GM23338 (cell line): ENCODE data around the gene BANK1. TPM values are rescaled to one million over a fixed set of nuclear protein-coding genes. Genes with fewer than 3 reads are reported as not detected.

Experiments used
- ATAC-seq: fragments of 200-7000 bp; cut with Tn5 transposase; 3 replicates; pipeline ENCODE4 v1.9.1; 2020
- DNase-seq: peaks from one replicate; pipeline ENCODE4 v3.0.0-alpha.2; 2015; ENCODE audit warnings: low spot score
- H2AFZ ChIP-seq: fragments of 200-600 bp; sonication (generic); 2 replicates; pipeline ENCODE4 v1.8.0; 2016; ENCODE audit warnings: antibody characterized with exemption, mild to moderate bottlenecking, moderate library complexity
- H3F3A ChIP-seq: fragments of 200-600 bp; sonication (generic); replicated peaks from 2 replicates; pipeline ENCODE4 v1.8.0; 2017; ENCODE audit warnings: antibody characterized with exemption, mixed run types, low read depth
- H3K27ac ChIP-seq: fragments of 200-600 bp; sonication (generic); 2 replicates; pipeline ENCODE4 v1.6.1; 2016; ENCODE audit warnings: low read depth
- H3K27me3 ChIP-seq: fragments of 200-600 bp; sonication (generic); 2 replicates; pipeline ENCODE4 v1.8.0; 2016; ENCODE audit warnings: mild to moderate bottlenecking, mixed run types, moderate library complexity; ENCODE audit not compliant: insufficient read depth
- H3K36me3 ChIP-seq: fragments of 200-600 bp; sonication (generic); 2 replicates; pipeline ENCODE4 v1.8.0; 2016; ENCODE audit warnings: mild to moderate bottlenecking; ENCODE audit not compliant: insufficient read depth
- H3K4me1 ChIP-seq: fragments of 200-600 bp; sonication (generic); 2 replicates; pipeline ENCODE4 v1.8.0; 2016; ENCODE audit warnings: mild to moderate bottlenecking, moderate library complexity; ENCODE audit not compliant: insufficient read depth
- H3K4me2 ChIP-seq: fragments of 200-600 bp; sonication (generic); 2 replicates; pipeline ENCODE4 v1.7.1; 2017; ENCODE audit warnings: mixed run types
- H3K4me3 ChIP-seq: fragments of 200-600 bp; sonication (generic); 2 replicates; pipeline ENCODE4 v1.6.1; 2016; ENCODE audit warnings: mixed run types
- H3K79me2 ChIP-seq: fragments of 200-600 bp; sonication (generic); replicated peaks from 2 replicates; pipeline ENCODE4 v1.8.0; 2017; ENCODE audit warnings: mild to moderate bottlenecking; ENCODE audit not compliant: insufficient read depth
- H3K9me2 ChIP-seq: fragments of 200-600 bp; sonication (generic); 2 replicates; pipeline ENCODE4 v1.8.0; 2017; ENCODE audit not compliant: insufficient read depth
- H4K20me1 ChIP-seq: fragments of 200-600 bp; sonication (generic); replicated peaks from 2 replicates; pipeline ENCODE4 v1.8.0; 2017; ENCODE audit warnings: mild to moderate bottlenecking; ENCODE audit not compliant: insufficient read depth
- H3K27ac Mint-ChIP-seq: 2 replicates; pipeline ENCODE4 v1.8.0; 2020; ENCODE audit warnings: inconsistent platforms, mild to moderate bottlenecking, moderate library complexity, mixed read lengths
- H3K27me3 Mint-ChIP-seq: 3 replicates; pipeline ENCODE4 v1.8.0; 2022; ENCODE audit warnings: low read depth, mild to moderate bottlenecking, moderate library complexity, mixed read lengths, inconsistent platforms; ENCODE audit not compliant: insufficient read depth, poor library complexity
- H3K36me3 Mint-ChIP-seq: 3 replicates; pipeline ENCODE4 v1.8.0; 2021; ENCODE audit warnings: low read depth, mild to moderate bottlenecking, inconsistent platforms, moderate library complexity, mixed read lengths
- H3K4me1 Mint-ChIP-seq: 3 replicates; pipeline ENCODE4 v1.8.0; 2020; ENCODE audit warnings: mild to moderate bottlenecking, inconsistent platforms, mixed read lengths
- H3K4me3 Mint-ChIP-seq: 3 replicates; pipeline ENCODE4 v1.8.0; 2021; ENCODE audit warnings: moderate library complexity, mild to moderate bottlenecking, inconsistent platforms, mixed read lengths
- H3K9me3 Mint-ChIP-seq: 3 replicates; pipeline ENCODE4 v1.8.0; 2020; ENCODE audit warnings: moderate library complexity, mild to moderate bottlenecking, inconsistent platforms, mixed read lengths
- CREB1 ChIP-seq: fragments of 250-450 bp; sonication (Bioruptor Pico); IDR thresholded peaks from 2 replicates; pipeline ENCODE4 v1.5.0; 2020; ENCODE audit warnings: low read depth, mild to moderate bottlenecking, moderate library complexity
- EZH2 ChIP-seq: fragments of 200-600 bp; sonication (generic); IDR thresholded peaks from one replicate; pipeline ENCODE4 v1.8.0; 2017; ENCODE audit warnings: antibody characterized with exemption, mild to moderate bottlenecking, low read depth; ENCODE audit not compliant: unreplicated experiment
- JUNB ChIP-seq: IDR thresholded peaks from one replicate; pipeline ENCODE4 v1.6.1; 2016; ENCODE audit warnings: antibody characterized with exemption; ENCODE audit not compliant: unreplicated experiment
- NANOG ChIP-seq: IDR thresholded peaks from 2 replicates; pipeline ENCODE4 v1.6.1; 2016; ENCODE audit warnings: antibody characterized with exemption, borderline replicate concordance
- POLR2AphosphoS5 ChIP-seq: IDR thresholded peaks from 2 replicates; pipeline ENCODE4 v1.6.1; 2016; ENCODE audit warnings: antibody characterized with exemption, low read depth
- STAT1 ChIP-seq: IDR thresholded peaks from one replicate; pipeline ENCODE4 v1.6.1; 2016; ENCODE audit warnings: antibody characterized with exemption; ENCODE audit not compliant: unreplicated experiment
- ZNF114 ChIP-seq: fragments of 250-450 bp; sonication (Bioruptor Pico); IDR thresholded peaks from 2 replicates; pipeline ENCODE4 v1.5.0; 2020; ENCODE audit warnings: mild to moderate bottlenecking, moderate library complexity
- ZNF331 ChIP-seq: fragments of 250-450 bp; sonication (Bioruptor Pico); IDR thresholded peaks from 2 replicates; pipeline ENCODE4 v1.5.0; 2020; ENCODE audit warnings: low read depth, mild to moderate bottlenecking, moderate library complexity
- polyA plus RNA-seq: library from polyadenylated mRNA; unstranded; fragments of >200 nt; fragmentation: Nextera tagmentation; extraction: Ambion mirVana; gene quantifications from 2 replicates; pipeline ENCODE4 v1.2.1, GENCODE V29; 2016
- total RNA-seq: library from RNA; depleted of rRNA; stranded (reverse); fragments of >200 nt; shearing (Covaris generic); gene quantifications from 2 replicates; pipeline ENCODE4 v1.2.3, GENCODE V29; 2014
- TF ChIP-seq, protein P1 (sequence below): fragments of 250-450 bp; sonication (Bioruptor Pico); IDR thresholded peaks from 2 replicates; pipeline ENCODE4 v1.5.0; 2020; ENCODE audit warnings: mild to moderate bottlenecking, moderate library complexity
- TF ChIP-seq, protein P2 (sequence below): IDR thresholded peaks from 2 replicates; pipeline ENCODE4 v1.6.1; 2016; ENCODE audit warnings: antibody characterized with exemption
- TF ChIP-seq, protein P3 (sequence below), 2 experiments: fragments of 200-600 bp in 1 of 2; sonication (generic) in 1 of 2; conservative IDR thresholded peaks; 2 replicates each; pipeline versions ENCODE4 v1.5.1 to v1.6.1; 2016 to 2017; ENCODE audit warnings: antibody characterized with exemption in 2 of 2, low read depth in 2 of 2, mild to moderate bottlenecking in 2 of 2, moderate library complexity in 1 of 2
- TF ChIP-seq, protein P4 (sequence below): IDR thresholded peaks from one replicate; pipeline ENCODE4 v1.6.1; 2018; ENCODE audit warnings: antibody characterized with exemption; ENCODE audit not compliant: unreplicated experiment

Gene BANK1
- total and polyA plus RNA-seq, 2 experiments from 2014 or later: 0.86 to 0.87 TPM

DNA sequence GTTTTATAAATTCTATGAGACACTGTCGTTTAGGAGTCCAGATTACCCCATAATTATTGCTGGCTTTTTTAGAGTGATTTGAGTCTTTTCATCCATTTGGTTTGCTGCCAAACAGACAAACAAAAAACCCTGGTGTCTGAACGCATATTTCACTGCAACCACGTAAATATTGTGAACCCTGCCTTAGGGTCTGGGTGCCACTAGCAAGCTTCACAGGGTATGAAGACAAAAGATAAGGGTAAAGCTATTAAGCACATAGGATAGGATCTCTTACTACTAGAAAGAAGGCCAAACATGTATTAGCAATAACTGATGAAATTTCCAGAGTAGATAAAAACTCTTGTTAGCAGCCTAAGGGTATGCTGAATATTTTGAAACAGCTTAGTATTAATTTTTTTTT is 143.3 kb downstream of the BANK1 start:
- DNase-seq (no peak), ATAC-seq (no peak)
- Mint-ChIP-seq H3K36me3 (peaks cover 3% of the 10 kb centered on the region; the same call in 1 of the 3 replicates), H3K27ac (no peak overlapping the region), H3K9me3 (peaks cover 3% of the 10 kb centered on the region; the same call in 1 of the 3 replicates), H3K4me1 (peaks cover 9% of the 10 kb centered on the region; the same call in 2 of the 3 replicates), H3K4me3 (no peak overlapping the region), H3K27me3 (no peaks in the 10 kb centered on the region)
- Histone ChIP-seq H3K27ac (no peak overlapping the region), H3F3A (no peaks in the 10 kb centered on the region), H3K27me3 (no peaks in the 10 kb centered on the region), H4K20me1 (no peaks in the 10 kb centered on the region), H3K9me2 (no peaks in the 10 kb centered on the region), H3K4me3 (no peak overlapping the region), H3K4me2 (no peak overlapping the region), H2AFZ (no peak overlapping the region), H3K36me3 (no peaks in the 10 kb centered on the region), H3K79me2 (no peaks in the 10 kb centered on the region), H3K4me1 (no peaks in the 10 kb centered on the region)
- TF ChIP-seq, protein P1, sequence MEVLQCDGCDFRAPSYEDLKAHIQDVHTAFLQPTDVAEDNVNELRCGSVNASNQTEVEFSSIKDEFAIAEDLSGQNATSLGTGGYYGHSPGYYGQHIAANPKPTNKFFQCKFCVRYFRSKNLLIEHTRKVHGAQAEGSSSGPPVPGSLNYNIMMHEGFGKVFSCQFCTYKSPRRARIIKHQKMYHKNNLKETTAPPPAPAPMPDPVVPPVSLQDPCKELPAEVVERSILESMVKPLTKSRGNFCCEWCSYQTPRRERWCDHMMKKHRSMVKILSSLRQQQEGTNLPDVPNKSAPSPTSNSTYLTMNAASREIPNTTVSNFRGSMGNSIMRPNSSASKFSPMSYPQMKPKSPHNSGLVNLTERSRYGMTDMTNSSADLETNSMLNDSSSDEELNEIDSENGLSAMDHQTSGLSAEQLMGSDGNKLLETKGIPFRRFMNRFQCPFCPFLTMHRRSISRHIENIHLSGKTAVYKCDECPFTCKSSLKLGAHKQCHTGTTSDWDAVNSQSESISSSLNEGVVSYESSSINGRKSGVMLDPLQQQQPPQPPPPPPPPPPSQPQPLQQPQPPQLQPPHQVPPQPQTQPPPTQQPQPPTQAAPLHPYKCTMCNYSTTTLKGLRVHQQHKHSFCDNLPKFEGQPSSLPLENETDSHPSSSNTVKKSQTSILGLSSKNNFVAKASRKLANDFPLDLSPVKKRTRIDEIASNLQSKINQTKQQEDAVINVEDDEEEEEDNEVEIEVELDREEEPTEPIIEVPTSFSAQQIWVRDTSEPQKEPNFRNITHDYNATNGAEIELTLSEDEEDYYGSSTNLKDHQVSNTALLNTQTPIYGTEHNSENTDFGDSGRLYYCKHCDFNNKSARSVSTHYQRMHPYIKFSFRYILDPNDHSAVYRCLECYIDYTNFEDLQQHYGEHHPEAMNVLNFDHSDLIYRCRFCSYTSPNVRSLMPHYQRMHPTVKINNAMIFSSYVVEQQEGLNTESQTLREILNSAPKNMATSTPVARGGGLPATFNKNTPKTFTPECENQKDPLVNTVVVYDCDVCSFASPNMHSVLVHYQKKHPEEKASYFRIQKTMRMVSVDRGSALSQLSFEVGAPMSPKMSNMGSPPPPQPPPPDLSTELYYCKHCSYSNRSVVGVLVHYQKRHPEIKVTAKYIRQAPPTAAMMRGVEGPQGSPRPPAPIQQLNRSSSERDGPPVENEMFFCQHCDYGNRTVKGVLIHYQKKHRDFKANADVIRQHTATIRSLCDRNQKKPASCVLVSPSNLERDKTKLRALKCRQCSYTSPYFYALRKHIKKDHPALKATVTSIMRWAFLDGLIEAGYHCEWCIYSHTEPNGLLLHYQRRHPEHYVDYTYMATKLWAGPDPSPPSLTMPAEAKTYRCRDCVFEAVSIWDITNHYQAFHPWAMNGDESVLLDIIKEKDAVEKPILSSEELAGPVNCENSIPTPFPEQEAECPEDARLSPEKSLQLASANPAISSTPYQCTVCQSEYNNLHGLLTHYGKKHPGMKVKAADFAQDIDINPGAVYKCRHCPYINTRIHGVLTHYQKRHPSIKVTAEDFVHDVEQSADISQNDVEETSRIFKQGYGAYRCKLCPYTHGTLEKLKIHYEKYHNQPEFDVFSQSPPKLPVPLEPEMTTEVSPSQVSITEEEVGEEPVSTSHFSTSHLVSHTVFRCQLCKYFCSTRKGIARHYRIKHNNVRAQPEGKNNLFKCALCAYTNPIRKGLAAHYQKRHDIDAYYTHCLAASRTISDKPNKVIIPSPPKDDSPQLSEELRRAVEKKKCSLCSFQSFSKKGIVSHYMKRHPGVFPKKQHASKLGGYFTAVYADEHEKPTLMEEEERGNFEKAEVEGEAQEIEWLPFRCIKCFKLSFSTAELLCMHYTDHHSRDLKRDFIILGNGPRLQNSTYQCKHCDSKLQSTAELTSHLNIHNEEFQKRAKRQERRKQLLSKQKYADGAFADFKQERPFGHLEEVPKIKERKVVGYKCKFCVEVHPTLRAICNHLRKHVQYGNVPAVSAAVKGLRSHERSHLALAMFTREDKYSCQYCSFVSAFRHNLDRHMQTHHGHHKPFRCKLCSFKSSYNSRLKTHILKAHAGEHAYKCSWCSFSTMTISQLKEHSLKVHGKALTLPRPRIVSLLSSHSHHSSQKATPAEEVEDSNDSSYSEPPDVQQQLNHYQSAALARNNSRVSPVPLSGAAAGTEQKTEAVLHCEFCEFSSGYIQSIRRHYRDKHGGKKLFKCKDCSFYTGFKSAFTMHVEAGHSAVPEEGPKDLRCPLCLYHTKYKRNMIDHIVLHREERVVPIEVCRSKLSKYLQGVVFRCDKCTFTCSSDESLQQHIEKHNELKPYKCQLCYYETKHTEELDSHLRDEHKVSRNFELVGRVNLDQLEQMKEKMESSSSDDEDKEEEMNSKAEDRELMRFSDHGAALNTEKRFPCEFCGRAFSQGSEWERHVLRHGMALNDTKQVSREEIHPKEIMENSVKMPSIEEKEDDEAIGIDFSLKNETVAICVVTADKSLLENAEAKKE (CRISPR knock-in tag): no peak
- TF ChIP-seq, protein P2, sequence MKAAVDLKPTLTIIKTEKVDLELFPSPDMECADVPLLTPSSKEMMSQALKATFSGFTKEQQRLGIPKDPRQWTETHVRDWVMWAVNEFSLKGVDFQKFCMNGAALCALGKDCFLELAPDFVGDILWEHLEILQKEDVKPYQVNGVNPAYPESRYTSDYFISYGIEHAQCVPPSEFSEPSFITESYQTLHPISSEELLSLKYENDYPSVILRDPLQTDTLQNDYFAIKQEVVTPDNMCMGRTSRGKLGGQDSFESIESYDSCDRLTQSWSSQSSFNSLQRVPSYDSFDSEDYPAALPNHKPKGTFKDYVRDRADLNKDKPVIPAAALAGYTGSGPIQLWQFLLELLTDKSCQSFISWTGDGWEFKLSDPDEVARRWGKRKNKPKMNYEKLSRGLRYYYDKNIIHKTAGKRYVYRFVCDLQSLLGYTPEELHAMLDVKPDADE: no peak
- TF ChIP-seq ZNF331 (CRISPR knock-in tag): no peak
- no peak for TF ChIP-seq EZH2
- TF ChIP-seq STAT1: no peak
- TF ChIP-seq, protein P3, sequence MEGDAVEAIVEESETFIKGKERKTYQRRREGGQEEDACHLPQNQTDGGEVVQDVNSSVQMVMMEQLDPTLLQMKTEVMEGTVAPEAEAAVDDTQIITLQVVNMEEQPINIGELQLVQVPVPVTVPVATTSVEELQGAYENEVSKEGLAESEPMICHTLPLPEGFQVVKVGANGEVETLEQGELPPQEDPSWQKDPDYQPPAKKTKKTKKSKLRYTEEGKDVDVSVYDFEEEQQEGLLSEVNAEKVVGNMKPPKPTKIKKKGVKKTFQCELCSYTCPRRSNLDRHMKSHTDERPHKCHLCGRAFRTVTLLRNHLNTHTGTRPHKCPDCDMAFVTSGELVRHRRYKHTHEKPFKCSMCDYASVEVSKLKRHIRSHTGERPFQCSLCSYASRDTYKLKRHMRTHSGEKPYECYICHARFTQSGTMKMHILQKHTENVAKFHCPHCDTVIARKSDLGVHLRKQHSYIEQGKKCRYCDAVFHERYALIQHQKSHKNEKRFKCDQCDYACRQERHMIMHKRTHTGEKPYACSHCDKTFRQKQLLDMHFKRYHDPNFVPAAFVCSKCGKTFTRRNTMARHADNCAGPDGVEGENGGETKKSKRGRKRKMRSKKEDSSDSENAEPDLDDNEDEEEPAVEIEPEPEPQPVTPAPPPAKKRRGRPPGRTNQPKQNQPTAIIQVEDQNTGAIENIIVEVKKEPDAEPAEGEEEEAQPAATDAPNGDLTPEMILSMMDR (conservative IDR thresholded peaks at IDR 0.05; ENCODE audit: low read depth in 2 of 2): no peak
- no peak for TF ChIP-seq CREB1 (CRISPR knock-in tag)
- TF ChIP-seq JUNB: no peak
- TF ChIP-seq, protein P4, sequence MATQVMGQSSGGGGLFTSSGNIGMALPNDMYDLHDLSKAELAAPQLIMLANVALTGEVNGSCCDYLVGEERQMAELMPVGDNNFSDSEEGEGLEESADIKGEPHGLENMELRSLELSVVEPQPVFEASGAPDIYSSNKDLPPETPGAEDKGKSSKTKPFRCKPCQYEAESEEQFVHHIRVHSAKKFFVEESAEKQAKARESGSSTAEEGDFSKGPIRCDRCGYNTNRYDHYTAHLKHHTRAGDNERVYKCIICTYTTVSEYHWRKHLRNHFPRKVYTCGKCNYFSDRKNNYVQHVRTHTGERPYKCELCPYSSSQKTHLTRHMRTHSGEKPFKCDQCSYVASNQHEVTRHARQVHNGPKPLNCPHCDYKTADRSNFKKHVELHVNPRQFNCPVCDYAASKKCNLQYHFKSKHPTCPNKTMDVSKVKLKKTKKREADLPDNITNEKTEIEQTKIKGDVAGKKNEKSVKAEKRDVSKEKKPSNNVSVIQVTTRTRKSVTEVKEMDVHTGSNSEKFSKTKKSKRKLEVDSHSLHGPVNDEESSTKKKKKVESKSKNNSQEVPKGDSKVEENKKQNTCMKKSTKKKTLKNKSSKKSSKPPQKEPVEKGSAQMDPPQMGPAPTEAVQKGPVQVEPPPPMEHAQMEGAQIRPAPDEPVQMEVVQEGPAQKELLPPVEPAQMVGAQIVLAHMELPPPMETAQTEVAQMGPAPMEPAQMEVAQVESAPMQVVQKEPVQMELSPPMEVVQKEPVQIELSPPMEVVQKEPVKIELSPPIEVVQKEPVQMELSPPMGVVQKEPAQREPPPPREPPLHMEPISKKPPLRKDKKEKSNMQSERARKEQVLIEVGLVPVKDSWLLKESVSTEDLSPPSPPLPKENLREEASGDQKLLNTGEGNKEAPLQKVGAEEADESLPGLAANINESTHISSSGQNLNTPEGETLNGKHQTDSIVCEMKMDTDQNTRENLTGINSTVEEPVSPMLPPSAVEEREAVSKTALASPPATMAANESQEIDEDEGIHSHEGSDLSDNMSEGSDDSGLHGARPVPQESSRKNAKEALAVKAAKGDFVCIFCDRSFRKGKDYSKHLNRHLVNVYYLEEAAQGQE: no peak
- no peak for TF ChIP-seq ZNF114
- TF ChIP-seq NANOG: no peak
- no peak for TF ChIP-seq POLR2AphosphoS5
